NCI-H128 (cell line): ENCODE data around the gene MS4A4A.

Source experiments
- DNase-seq: peaks from one replicate; lab custom pipeline; 2025; ENCODE audit not compliant: unreplicated experiment; lab: John Stamatoyannopoulos, UW

MS4A4A gene

DNA sequence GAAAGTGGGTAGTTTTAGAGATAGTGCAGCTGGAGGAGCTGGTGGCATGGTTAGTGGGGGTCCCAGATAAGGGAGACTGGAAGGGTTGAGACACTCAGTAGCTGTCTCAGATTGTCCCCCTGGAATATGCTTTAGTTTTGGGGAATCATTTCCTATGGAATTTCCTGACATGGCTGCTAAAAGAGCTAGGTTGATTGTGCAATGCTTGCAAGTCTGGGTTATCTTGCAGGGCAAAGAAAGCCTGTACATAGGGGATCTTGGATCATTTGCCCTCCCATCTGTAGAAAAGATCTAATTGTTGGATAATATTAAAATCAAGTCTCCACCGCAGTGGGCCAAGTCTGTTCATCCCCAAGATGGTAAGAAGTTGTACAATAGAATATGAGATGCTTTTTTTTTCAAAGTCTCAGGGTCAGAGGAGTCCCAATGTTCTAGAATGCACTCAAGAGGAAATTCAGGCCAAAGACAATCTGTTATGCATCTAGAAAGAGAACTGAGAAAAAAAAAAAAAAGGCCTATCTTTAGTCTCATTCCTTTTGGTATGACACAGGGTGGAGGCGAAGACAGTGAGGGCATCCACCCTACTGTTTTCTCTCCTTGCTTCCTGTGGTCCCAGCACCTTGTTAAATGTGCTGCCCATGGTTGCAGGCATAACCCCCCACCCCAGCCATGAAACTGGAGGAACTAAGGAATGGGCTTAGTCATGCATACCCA, 66.8 kb downstream of the MS4A4A start:
- no peak for DNase-seq

DNA sequence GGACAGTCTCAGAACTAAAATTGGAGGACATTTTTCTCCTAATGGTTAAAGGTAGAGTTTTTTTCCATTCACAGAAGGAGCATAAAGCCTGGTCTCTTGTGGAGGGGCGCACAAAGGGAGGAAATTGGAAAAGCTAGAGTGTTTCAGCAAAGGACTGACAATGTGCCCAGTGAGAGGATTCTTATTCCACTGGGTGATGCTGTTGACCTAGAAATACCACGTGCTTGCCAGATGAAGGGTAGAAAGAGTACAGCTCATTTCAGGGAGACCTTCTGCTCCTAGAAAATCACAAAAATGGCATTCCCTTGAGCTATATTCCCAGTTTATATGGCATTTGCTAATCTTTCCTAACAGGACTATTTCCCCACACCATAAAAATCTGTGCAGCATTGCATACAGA, 67.7 kb downstream of the MS4A4A start:
- DNase-seq: no peak

DNA sequence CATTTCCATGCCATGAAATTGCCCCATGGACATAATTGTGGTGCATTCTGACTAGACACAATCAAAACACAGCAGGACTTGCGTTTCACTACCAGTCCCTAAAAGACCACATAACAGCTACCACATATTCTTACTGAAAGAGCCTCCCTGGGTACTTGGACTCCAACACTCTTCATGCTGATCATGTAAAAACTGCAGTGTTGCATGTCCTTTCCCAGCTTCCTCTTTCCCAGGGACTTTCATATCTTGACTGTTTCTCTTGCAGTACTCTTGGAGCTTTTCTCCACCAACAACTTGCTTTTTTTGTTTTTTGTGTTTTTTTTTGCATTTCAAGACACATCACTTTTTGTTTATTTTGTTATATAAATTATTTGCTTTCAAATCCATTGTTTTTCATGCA, 69.5 kb downstream of the MS4A4A start:
- no peak for DNase-seq

DNA sequence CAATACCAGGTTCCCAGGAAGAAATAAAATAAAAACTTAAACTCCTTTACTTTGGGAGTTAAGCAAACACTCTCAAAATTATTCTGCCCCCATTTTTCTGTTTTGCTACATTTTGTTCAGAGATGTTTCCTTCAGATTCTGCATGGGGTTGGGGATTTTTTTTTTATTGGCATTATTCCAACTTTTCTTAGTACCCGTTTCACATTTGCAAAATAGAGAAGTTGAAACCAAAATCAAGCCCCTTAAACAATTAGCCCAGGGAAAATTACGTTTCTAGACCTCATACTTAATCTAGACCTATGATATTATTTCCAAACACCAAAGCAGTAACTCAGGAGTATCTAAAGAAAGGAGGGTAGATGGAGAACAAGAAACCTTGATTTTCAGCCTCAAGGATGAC, 77.3 kb downstream of the MS4A4A start:
- DNase-seq: no peak
